Measurements from ENCODE around the gene ATRNL1.

ATRNL1 gene

DNA sequence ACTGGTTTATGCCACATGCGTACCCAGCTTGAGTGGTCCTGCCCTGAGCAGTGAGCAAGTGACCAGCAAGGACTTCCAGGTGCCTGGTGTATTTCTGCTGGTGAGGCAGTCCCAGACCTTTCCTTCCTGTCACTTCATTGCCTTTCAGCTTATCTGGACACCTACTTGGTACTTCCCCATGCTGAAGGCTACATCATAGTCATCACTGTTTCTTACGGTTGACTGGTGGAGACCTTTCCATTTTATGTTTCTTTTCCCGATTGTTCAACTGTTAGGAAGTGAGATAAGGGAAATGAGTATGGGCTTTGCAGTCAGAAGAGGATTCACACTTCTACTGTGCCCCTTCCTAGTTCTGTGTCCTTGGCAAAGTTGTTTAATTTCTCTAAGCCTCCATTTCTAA is 821.3 kb downstream of the ATRNL1 start:
- FAIRE-seq: no peak

DNA sequence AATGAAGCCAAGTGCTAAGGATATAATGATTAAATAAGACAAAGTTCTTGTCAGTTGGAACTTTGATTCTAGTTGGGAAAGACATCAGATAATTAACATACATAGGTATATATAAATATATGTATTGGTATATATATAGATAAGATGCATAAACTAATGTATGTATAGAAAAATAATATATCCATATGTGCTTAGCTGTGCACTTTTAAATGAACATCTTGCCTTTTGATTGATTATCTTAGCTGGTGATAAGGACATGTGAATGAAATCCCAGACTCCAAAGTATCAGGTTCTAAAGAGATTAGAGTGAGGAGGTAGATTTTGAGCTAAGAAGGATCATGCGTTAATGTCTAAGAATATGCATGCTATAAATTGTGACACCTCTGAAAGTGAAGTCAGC is 822.3 kb downstream of the ATRNL1 start:
- no peak for FAIRE-seq

DNA sequence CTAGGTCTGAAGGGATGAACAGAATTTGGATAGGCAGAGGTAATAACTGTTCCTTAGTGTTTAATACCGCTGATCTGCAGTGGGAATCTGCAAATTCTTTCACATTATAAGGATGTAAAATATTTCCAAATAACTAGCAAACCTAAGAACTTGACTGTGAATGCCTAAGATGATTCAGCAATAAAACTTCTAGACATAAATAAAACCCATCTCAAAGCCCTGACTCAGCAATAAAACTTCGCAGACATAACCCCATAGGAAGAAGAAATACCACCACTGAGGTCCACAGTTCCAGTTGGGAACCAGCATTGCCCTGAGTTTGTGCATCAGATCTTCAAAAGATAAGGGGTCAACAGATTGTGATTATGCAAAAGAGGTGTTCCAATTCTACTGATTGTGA is 825.6 kb downstream of the ATRNL1 start:
- no peak for FAIRE-seq

DNA sequence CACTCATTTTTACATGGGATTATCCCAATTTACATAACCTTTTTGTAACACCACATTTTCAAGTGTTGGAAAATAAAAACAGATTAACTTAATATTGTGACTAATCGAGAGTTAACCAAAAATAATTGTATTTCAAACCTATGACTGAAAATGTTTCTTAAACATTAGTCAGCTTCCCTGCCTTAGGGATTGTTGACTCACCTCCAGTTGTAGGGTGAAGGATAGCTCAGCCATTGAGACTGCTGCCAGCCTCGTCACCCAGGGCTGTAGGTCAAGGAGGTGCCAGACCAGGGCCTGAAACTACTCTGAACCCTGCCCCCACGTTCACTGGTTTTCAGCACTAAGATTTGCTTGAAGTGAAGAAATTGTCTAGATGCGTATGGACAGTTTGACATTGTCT is 828.6 kb downstream of the ATRNL1 start:
- FAIRE-seq: no peak

DNA sequence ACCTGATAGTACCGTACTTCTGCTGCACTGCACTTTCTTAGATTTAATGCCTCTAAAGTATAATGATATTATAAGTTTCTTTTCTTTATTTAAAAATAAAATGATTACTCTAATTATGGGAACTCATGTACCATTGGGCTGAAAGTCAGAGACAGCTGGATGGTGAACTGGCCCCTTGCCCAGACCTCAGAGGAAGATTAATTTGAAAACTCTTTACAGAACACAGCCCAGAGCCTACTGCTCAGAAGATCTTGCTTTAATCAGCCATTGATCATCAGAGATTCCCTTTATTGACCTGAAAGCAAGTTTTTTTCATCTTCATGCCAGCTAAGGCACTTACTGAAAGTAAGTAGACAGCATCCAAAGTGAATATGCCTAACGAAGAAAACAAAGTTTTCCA is 838.1 kb downstream of the ATRNL1 start:
- no peak for FAIRE-seq

DNA sequence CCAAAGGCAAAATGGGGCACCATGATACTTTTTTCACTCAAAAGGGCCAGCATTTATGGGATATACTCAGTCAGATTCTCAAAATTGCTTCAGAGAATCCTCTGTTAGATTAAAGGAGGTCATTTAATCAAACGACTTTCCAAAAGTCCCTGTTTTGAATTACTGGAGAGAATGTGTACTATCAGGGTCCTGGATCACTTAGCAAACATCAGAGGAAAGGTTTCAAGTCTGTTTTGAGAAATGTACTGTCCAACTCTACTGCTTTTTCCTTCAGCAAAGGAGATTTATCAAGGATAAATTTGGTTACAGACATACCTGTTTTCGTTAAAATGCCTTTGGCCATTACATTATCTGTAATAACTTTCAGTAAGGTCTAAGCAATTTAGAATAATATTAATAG is 838.9 kb downstream of the ATRNL1 start:
- FAIRE-seq: no peak

DNA sequence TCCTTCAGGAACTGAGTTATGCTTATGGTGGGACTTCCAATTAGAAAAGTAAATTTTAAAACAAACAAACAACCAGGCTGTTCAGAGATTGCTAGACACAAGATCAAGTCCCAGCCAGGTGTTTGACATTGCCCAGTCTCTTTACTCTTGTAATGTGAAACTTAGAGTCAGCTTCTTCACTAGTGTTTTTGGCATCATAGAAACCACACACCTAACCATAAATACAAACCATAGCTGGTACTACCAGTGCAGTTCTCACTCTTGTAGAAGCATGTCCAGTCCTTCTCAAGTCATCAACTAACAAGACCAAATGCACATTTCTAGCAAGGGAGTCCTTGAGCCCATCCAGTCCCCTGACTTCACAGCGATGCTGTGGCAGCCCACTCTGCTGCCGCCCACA is 839.9 kb downstream of the ATRNL1 start:
- FAIRE-seq: no peak

DNA sequence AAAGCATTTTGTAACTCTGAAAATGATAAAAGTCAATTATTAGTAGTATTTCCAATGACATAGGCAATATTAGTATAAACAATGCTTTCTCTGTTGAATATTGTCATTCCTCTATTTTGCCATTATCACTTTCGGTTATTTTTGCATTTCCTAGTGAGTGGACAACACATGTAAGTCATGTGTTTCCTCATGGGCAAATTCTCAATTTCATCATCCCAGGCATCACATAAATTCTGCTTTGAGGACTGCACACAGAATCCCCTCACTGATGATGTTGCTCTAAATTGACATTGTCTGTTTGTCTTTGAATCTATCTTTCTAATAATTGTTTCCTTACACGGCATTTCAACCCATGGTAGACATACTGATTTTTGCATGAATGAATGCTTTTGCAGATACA is 842.6 kb downstream of the ATRNL1 start:
- no peak for FAIRE-seq

DNA sequence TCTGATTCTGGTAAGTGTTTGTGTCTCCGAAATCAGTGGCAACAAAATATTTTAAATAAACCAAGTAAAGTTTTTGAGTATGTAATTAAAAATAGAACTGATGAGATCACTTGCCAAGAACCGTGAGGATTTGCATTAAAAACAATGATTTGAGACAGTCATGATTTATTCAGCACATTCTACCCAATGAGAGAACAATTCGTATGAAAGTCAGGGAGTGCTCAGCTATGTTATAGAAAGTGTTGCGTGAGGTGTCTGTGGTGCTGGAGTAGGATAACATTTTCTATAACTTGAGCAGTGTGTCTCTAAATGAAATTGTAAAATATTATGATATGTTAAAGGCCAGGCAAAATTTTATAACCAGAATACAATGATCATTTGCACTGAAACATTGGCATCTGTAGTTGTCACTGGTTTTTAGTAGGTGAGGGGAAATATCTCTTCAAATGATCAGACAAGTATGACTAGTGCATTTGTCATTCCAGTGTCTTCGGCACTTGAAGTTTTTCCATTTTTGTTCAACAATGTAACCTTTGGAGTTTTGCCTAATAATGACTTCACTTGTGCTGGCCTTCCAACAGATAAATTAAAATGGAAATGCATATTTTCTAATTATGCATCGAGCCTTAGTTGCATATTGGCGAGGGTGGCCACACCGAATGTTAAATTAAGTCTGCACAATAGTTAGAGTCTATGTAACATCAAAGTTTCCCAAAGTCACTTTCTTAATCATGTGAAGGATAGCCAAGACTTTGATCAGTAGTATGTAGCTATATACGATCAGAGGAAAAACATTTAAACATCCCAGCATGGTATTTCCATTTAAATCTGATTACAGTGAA is 844.0 kb downstream of the ATRNL1 start:
- FAIRE-seq: no peak

DNA sequence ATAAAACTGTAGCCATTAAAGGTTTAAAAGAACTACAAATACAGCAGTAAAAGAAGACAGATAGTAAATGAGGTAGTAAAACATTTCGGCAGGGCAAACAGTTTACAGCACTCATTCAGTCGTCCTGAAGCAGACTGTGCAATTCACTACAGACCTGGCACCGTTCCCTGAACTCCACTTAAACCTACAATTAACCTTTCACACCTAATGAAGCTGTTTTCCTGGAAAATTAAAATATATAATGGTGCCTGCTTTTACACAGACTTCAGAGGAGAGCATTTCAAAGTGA is 844.5 kb downstream of the ATRNL1 start:
- FAIRE-seq: no peak

DNA sequence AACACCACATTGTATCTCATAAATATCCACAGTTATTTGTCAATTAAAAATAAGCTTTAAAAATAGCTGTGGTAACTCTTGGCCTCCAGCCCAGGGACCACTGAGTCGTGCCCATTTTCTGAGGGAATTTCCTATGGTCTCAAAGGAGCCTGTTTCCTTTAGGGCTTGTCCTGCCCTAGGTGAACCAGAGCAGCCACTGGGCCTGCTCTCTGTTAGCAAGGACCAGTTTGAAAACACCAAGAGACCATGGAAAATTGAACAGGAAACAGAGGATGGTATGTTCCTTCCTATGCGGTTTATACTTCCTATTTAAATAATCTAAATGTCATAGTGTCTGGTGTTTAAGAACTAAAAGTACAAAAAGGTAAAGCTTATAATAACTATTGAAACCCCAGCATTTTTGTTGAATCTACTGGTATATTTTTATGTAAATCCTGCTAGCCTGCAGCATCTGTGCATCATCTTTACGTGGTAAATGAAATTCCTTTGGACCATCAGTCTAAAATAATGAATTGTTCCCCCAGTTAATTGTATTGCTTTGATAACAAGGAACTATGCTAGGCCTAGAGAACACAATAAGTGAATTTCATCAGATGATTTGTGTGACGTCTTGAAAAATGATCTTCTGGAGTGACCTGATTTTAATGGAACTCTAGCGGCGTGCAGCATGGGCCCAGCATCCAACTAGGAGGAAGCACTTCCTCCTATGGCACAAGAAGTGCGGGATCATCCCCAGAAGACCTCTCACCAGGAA is 846.1 kb downstream of the ATRNL1 start:
- no peak for FAIRE-seq

DNA sequence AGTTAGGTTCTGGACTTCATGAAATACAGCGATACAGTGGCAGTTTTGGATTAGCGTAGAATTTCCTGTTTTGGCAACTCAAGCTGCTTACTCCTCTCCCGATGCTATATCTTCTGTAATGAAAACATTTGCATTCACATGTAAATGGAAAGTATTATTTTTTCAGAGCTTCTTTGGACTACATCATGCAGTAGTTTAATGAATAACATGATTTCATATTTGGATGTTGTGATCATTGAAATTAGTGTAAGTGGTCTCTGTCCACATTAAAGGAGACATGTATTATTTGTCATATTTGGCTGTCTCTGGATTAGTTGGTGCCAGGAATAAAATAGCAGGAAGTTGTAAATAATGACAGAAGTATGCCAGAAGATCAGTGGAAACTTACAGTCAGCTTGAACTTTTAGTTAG is 848.2 kb downstream of the ATRNL1 start:
- no peak for FAIRE-seq

DNA sequence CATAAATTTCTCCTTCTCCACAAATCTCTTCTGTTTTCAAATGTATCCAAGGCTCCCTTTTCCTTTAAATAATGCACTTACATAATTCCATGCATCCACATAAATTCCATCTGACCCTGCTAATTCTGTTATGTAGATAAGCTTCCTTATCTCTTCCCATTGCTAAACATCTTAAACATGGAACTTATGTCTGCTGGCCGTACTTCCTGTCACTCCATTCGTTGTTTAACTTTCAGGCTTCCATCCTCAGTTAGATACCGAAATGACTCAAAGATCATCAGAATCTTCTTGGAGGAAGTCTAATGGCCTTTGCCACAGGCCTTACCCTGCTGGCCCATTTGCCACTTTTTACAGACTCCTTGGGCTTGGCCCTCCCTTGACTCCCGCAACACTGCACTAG is 848.9 kb downstream of the ATRNL1 start:
- FAIRE-seq: no peak

DNA sequence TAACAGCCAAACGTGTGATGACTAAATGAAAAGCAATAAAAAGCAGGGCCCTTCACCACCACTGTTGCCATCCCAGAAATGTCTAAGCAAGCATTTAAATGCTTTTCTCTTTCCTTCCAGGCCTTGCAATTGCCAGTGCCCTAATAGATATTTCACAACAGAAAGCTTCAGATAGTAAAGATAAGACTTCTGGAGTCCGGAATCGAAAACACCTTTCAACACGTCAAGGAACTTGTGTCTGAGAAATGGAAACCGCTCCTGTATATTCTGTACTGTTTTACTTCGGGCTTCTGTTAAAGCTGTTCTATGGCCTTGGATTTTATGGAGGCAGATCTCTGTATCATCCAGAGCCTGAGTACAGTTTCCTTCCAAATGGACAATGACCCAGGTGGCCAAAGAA is 851.4 kb downstream of the ATRNL1 start:
- FAIRE-seq: no peak

DNA sequence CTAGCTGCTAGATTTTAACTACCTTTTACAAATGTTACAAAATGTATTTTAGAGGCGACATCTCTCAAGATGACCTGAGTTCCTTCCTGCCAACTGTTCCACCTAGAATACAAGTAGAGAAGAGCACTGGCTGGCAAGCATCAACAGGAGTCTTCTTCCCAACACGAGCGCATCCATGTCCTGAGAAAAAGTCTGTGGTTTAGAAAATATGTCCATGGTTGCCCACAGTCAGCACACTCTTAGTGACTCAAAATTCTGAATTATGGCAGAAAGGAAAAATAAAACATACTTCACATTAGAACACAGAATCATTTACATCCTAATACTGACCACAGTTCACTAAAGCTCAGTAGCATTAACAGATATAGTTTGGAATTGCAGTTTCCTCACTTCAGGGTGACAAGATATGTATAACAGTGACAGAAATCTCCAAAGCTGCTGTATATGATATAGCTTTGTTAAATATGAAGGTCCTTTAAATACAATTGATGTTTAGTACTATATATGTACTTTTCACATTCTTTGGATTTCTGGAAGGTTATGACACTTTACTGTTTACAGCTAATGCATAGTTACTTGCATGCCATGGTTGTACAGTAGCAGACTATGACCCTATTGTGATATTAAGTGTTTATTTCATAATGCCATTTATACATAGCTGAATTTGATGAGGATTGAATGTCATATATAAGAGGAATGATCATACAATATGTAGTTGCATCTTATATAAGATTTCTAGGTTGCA is 852.7 kb downstream of the ATRNL1 start:
- FAIRE-seq: no peak

DNA sequence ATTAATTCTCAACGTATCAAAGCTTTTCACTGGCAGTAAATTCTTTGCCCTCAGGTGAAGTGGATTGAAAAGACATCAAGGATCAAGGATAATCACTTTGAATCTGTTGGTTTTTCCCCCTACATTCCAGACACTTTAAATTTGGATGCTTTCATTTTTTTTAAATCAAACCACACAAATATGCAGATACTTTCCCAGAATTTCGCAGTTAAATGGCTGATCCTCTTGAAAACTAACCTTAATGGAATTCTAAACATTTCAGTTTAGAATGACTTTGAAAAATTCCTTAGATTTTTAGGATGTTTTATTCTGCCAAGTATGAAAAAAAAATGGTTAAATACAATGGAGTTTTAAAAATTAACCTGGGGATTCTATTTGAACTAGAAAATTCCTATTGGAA is 853.9 kb downstream of the ATRNL1 start:
- no peak for FAIRE-seq

DNA sequence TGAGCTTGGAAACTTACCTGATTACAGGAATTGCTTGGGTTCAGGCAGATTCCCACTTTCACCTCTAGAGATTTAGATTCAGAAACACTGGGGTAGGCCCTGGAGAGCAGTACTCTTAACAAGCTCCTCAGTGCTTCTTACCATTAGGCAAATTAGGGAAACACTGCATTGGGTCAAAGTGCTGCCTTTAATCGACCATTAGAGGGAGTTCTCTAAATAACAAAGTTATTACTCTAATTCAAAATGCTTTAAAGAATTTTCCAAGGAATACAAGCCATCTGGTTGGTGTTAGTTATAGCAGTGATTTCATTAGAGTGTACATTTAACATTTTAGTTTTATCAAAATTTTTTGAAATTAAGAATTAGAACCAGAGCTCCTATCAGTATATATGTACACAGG is 855.3 kb downstream of the ATRNL1 start:
- peak; percentile 84 for FAIRE-seq

DNA sequence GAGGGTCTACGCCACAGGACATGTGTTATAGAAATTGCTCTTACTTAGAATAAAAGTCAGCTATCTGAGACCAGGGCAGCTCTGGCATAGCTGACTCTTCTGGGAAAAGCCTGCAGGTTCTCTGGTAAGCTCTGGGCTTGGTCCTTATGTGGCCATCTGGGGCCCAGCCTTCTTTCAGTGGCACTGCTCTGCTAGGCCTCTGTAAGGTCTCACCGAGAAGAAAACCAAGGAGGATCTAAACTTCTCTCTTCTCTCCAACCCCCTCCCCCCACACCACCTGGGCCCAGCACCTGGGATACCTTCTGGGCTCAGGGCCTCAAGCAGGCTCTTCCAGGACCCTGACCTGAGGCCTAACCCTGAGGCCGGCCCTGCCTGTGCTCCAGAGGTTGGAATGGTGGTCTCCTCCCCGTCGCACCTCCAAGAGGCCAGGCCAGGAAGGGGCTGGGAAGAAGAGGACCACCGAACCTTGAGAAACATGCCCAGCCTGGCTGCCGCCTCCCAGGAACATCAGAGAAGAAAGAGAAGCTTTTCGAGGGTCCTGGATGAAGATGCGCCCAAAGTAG is 856.2 kb downstream of the ATRNL1 start:
- no peak for FAIRE-seq

DNA sequence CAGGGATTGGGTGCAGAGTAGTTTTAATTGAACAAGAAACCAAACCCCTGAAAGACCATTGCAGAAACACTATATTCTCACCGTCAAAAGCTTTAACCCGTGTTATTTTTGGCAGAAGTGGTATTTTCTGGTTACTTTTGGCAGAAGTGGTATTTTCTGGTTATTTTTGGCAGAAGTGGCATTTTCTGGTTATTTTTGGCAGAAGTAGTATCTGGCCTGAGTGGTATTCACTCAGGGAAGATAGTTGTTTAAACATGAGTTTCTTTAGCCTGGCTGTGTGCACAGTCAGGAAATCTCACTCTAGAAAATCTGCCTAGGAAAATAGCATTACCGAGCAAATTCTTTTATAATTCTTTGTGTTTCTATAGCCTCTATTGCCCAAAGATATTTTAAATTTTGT is 857.2 kb downstream of the ATRNL1 start:
- FAIRE-seq: no peak

DNA sequence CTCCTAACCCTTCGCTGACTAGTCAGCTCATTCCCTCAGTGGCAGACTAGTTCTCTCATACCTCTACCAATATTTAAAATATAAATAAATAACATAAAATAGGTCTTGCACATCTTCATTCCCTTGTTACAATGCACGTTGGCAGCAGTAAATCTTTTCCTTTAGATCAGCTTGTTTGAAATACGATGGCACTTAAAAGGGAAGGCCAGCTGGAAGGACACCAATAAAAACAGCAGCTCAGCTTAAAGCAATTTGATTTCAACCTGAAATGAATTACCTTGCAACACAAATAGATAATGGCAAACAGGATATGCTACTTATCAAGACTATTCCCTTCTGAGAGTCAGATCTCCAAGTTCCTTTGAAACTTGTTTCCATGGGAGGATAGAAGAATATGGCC is 858.1 kb downstream of the ATRNL1 start:
- FAIRE-seq: no peak

DNA sequence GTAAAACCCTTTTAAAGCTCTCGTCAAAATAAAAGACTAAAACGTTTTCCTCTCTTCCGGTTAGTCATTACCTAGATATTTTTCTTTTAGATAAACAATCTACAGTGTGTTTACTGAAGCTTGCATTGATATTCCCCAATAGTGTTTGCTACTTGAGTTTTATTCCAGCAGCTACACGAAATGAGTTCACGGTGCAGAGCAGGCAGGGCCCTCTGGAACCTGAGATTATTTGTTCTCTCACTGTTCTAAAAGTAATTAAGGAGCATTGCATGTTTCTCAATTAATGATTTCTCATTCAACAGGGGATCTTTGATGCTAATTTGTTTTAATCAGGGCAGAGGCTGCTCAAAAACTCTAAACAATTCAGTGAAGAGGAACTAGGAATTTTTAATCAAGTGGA is 860.1 kb downstream of the ATRNL1 start:
- no peak for FAIRE-seq

DNA sequence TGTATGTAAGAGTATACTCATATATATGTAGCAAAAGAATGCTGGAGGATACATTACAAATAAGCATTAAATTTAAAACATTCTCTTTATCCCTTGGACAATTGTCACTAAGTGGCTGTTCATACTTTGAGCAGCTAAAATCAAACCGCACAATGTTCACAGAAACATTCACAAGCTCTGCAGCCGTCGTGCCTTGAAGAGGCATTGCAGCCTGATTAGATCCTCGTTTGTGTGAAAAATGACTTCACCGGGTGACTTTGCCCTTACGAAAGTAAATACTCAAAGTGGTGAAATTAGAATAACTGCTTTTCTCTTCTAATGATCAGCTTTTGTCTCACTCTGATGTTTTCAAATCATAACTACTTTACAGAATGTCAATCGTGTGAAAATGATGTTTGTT is 860.8 kb downstream of the ATRNL1 start:
- no peak for FAIRE-seq

DNA sequence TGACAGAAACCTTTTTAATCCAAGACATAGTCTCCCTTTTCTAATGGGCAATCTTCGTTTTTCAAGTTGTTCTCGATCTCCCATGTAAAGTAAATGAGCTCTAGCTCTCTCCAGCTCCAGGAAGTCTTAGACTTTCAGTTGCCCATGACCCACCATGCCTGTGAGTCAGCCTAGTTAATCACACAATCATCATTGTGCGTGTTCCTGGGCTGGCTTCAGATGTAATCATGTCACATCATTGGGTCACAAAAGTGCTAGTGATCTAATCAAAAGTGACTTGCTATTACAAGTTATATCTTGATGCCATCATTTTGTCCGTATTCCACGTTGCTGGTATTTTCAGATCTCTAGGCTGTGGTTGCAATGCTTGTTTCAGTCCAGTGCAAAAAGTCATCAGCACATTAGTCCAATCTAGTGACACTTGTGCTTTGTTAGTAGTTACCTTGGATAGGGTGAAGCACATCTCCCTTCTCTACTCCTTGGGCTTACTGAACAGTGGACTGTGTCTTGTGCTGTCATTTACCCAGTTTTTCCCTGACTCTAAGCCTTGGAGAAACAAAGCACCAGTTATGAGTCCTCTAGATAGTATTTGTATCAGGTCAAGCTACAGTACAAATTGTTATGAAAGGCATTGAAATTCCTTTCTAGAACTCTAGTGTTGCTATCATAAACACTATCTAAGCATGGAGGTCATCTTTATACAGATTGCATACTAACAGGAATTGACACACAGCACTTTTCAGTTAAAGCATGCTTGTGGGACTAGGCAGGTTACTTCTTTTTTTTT is 863.3 kb downstream of the ATRNL1 start:
- FAIRE-seq: no peak

Measured in endometrium (tissue), 2 donors.